Neuronal stem cell (in vitro differentiated cells): ENCODE results near the gene STXBP5L.
A peak's percentile ranks its signal among the peaks of the same experiment; 100 is the strongest.

Experiments used
- DNase-seq: peaks from one replicate; pipeline ENCODE4 v3.0.0-alpha.2; 2013; ENCODE audit warnings: low spot score
- H2AFZ ChIP-seq: one replicate; pipeline ENCODE4 v1.6.1; 2013; ENCODE audit warnings: mild to moderate bottlenecking, low read length, inconsistent platforms
- H2AK5ac ChIP-seq: 2 replicates; pipeline ENCODE4 v1.6.1; 2013; ENCODE audit warnings: low read depth, mild to moderate bottlenecking, inconsistent platforms, low read length, moderate library complexity, mixed read lengths
- H2BK120ac ChIP-seq: 2 replicates; pipeline ENCODE4 v1.6.1; 2013; ENCODE audit warnings: low read depth, mild to moderate bottlenecking, inconsistent platforms, low read length, moderate library complexity, mixed read lengths
- H2BK12ac ChIP-seq: one replicate; pipeline ENCODE4 v1.6.1; 2013; ENCODE audit warnings: low read length, inconsistent platforms
- H2BK15ac ChIP-seq: 2 replicates; pipeline ENCODE4 v1.6.1; 2013; ENCODE audit warnings: mild to moderate bottlenecking, low read length, inconsistent platforms, mixed read lengths
- H2BK5ac ChIP-seq: one replicate; pipeline ENCODE4 v1.6.1; 2013; ENCODE audit warnings: inconsistent platforms, mild to moderate bottlenecking, low read length, moderate library complexity
- H3K14ac ChIP-seq: one replicate; pipeline ENCODE4 v1.6.1; 2013; ENCODE audit warnings: low read length, inconsistent platforms
- H3K18ac ChIP-seq: 2 replicates; pipeline ENCODE4 v1.6.1; 2013; ENCODE audit warnings: low read length, inconsistent platforms
- H3K23ac ChIP-seq: 2 replicates; pipeline ENCODE4 v1.6.1; 2013; ENCODE audit warnings: low read depth, mild to moderate bottlenecking, mixed read lengths, low read length, inconsistent platforms; ENCODE audit not compliant: poor library complexity
- H3K27ac ChIP-seq: replicated peaks from 3 replicates; pipeline ENCODE4 v1.5.1; 2013; ENCODE audit warnings: low read length, inconsistent platforms
- H3K27me3 ChIP-seq, 3 experiments: 2 replicates each; pipeline ENCODE4 v1.6.1; 2013; ENCODE audit warnings: low read length in 3 of 3, mild to moderate bottlenecking in 2 of 3, inconsistent platforms in 1 of 3, low read depth in 1 of 3, mixed read lengths in 1 of 3, moderate library complexity in 1 of 3; ENCODE audit not compliant: control insufficient read depth in 3 of 3, insufficient read depth in 3 of 3
- H3K36me3 ChIP-seq, 2 donors: replicated peaks in 1 of 2; 2 replicates each; pipeline ENCODE4 v1.6.1; 2013; ENCODE audit warnings: low read length in 2 of 2; ENCODE audit not compliant: control insufficient read depth in 2 of 2, insufficient read depth in 2 of 2
- H3K4ac ChIP-seq: 2 replicates; pipeline ENCODE4 v1.6.1; 2013; ENCODE audit warnings: inconsistent platforms, mild to moderate bottlenecking, low read length, moderate library complexity
- H3K4me1 ChIP-seq, 2 donors: 1 replicate in 1 of 2; 2 replicates in 1 of 2; pipeline ENCODE4 v1.6.1; 2013; ENCODE audit warnings: low read length in 2 of 2, low read depth in 1 of 2; ENCODE audit not compliant: control insufficient read depth in 2 of 2, insufficient read depth in 1 of 2
- H3K4me2 ChIP-seq: one replicate; pipeline ENCODE4 v1.6.1; 2013; ENCODE audit warnings: mild to moderate bottlenecking, low read length, inconsistent platforms; ENCODE audit not compliant: insufficient read depth, poor library complexity, severe bottlenecking
- H3K4me3 ChIP-seq, 2 donors: 2 replicates each; pipeline ENCODE4 v1.5.1; 2013; ENCODE audit warnings: low read length in 2 of 2, mild to moderate bottlenecking in 2 of 2, inconsistent platforms in 1 of 2, moderate library complexity in 1 of 2
- H3K79me1 ChIP-seq: one replicate; pipeline ENCODE4 v1.6.1; 2013; ENCODE audit warnings: low read depth, mild to moderate bottlenecking, inconsistent platforms, low read length, moderate library complexity
- H3K9ac ChIP-seq: one replicate; pipeline ENCODE4 v1.6.1; 2013; ENCODE audit warnings: mild to moderate bottlenecking, low read depth, low read length, inconsistent platforms; ENCODE audit not compliant: poor library complexity
- H3K9me3 ChIP-seq, 2 donors: replicated peaks in 1 of 2; 2 replicates each; pipeline versions ENCODE3 to v1.6.1; 2013; ENCODE audit warnings: low read length in 2 of 2, mild to moderate bottlenecking in 2 of 2, inconsistent platforms in 1 of 2, low read depth in 1 of 2, mixed read lengths in 1 of 2, moderate library complexity in 1 of 2; ENCODE audit not compliant: control insufficient read depth in 2 of 2, insufficient read depth in 1 of 2
- H4K8ac ChIP-seq: one replicate; pipeline ENCODE4 v1.6.1; 2013; ENCODE audit warnings: low read depth, mild to moderate bottlenecking, inconsistent platforms, low read length, moderate library complexity
- H4K91ac ChIP-seq: one replicate; pipeline ENCODE4 v1.6.1; 2013; ENCODE audit warnings: low read length, low read depth, mild to moderate bottlenecking, inconsistent platforms; ENCODE audit not compliant: poor library complexity
- WGBS, 2 donors: extraction: QIAGEN DNeasy Blood & Tissue Kit; methylation state at CpG; one replicate each; pipeline ENCODE4 v1.1.7; 2013; ENCODE audit warnings: missing lambda C conversion rate in 2 of 2, mixed read lengths in 1 of 2; ENCODE audit not compliant: insufficient read length in 2 of 2, insufficient replicate concordance in 1 of 2; ENCODE audit errors: extremely low coverage in 2 of 2; 5-methylcytosine and 5-hydroxymethylcytosine counted together

The STXBP5L gene

GRCh38 chr3:120956143-120956542, 48.1 kb downstream of the STXBP5L start:
- Histone ChIP-seq H3K27me3 (no peaks in the 10 kb centered on the region), H2AFZ (no peak overlapping the region), H2BK5ac (no peak overlapping the region), H3K9me3 (no peaks in the 10 kb centered on the region), H2BK12ac (no peak overlapping the region), H3K36me3 (no peaks in the 10 kb centered on the region), H3K79me1 (no peaks in the 10 kb centered on the region), H2BK15ac (no peak overlapping the region), H3K4me2 (no peak overlapping the region), H2BK120ac (no peak overlapping the region), H3K27ac (no peak overlapping the region), H3K18ac (no peak overlapping the region), H4K8ac (no peak overlapping the region), H2AK5ac (no peak overlapping the region), H3K4me3 (no peak overlapping the region), H3K4ac (no peak overlapping the region), H3K4me1 (no peaks in the 10 kb centered on the region), H3K14ac (no peak overlapping the region), H3K23ac (no peak overlapping the region), H3K9ac (no peak overlapping the region), H4K91ac (no peak overlapping the region)
- no CpG with 5 or more reads among the region's 3 CpGs for WGBS, 2 donors
- DNase-seq = no peak

- no peak overlapping the region for H4K8ac ChIP-seq
- no CpG with 5 or more reads among the region's 3 CpGs for WGBS, 2 donors
Observed at GRCh38 chr3:120982608-120983320, 74.8 kb downstream of the STXBP5L start.

GRCh38 chr3:120983321-120983665, 75.3 kb downstream of the STXBP5L start:
- Histone ChIP-seq H3K4ac (no peak overlapping the region), H3K18ac (peak overlapping the region; percentile 77), H2BK15ac (peak overlapping the region; percentile 89), H3K14ac (no peak overlapping the region), H3K4me3 (no peak overlapping the region), H3K79me1 (no peaks in the 10 kb centered on the region), H3K27me3 (no peaks in the 10 kb centered on the region), H2BK5ac (no peak overlapping the region), H3K9me3 (peaks cover 2 to 4% of the 10 kb centered on the region in 2 donors), H2BK12ac (no peak overlapping the region), H3K4me2 (no peak overlapping the region), H3K23ac (peak overlapping the region; percentile 58), H2AK5ac (peak overlapping the region; percentile 77), H3K27ac (no peak overlapping the region), H2AFZ (peak overlapping the region; percentile 61), H3K36me3 (no peaks in the 10 kb centered on the region), H3K4me1 (peaks cover 2 to 4% of the 10 kb centered on the region in 2 donors), H4K91ac (no peak overlapping the region), H3K9ac (no peak overlapping the region), H2BK120ac (no peak overlapping the region), H4K8ac (no peak overlapping the region)
- no peak for DNase-seq
- WGBS, 2 donors = no CpG with 5 or more reads among the region's 1 CpG

More at GRCh38 chr3:120982608-120983320, 74.8 kb downstream of the STXBP5L start:
- H2BK12ac ChIP-seq = peak overlapping the region; percentile 60
- peaks cover 2 to 4% of the 10 kb centered on the region in 2 donors for H3K9me3 ChIP-seq
- H3K4ac ChIP-seq = no peak overlapping the region
- H3K4me3 ChIP-seq = no peak overlapping the region
- peak overlapping the region; percentile 77 for H3K18ac ChIP-seq
- no peak overlapping the region for H2AFZ ChIP-seq
- no peak overlapping the region for H2BK5ac ChIP-seq
- H3K36me3 ChIP-seq = no peaks in the 10 kb centered on the region
- no peak overlapping the region for H3K9ac ChIP-seq
- DNase-seq = no peak
- H3K79me1 ChIP-seq = no peaks in the 10 kb centered on the region
- H3K14ac ChIP-seq = no peak overlapping the region
- H2BK120ac ChIP-seq = no peak overlapping the region
- no peaks in the 10 kb centered on the region for H3K27me3 ChIP-seq
- H3K23ac ChIP-seq = peak overlapping the region; percentile 58
- H3K4me1 ChIP-seq = peaks cover 2 to 4% of the 10 kb centered on the region in 2 donors
- peak overlapping the region; percentile 77 for H2AK5ac ChIP-seq
- H4K91ac ChIP-seq = no peak overlapping the region
- no peak overlapping the region for H3K27ac ChIP-seq
- H3K4me2 ChIP-seq = no peak overlapping the region
- H2BK15ac ChIP-seq = peak overlapping the region; percentile 89

- no peak overlapping the region for H3K4me3 ChIP-seq
- H3K4me2 ChIP-seq = no peak overlapping the region
- H3K18ac ChIP-seq = no peak overlapping the region
- H3K36me3 ChIP-seq = no peaks in the 10 kb centered on the region
- H2AFZ ChIP-seq = peak overlapping the region; percentile 61
- no peak overlapping the region for H3K4ac ChIP-seq
- WGBS, 2 donors = no CpG with 5 or more reads among the region's 2 CpGs
- no peak overlapping the region for H3K23ac ChIP-seq
- H3K79me1 ChIP-seq = no peaks in the 10 kb centered on the region
- H3K4me1 ChIP-seq = peaks cover 2 to 4% of the 10 kb centered on the region in 2 donors
- H3K27ac ChIP-seq = no peak overlapping the region
- no peak overlapping the region for H2BK5ac ChIP-seq
- H4K91ac ChIP-seq = no peak overlapping the region
- no peak overlapping the region for H3K14ac ChIP-seq
- H3K9ac ChIP-seq = no peak overlapping the region
- H4K8ac ChIP-seq = no peak overlapping the region
- no peak overlapping the region for H2BK120ac ChIP-seq
- H3K9me3 ChIP-seq = peaks cover 2 to 6% of the 10 kb centered on the region in 2 donors
- no peak overlapping the region for H2AK5ac ChIP-seq
- H2BK15ac ChIP-seq = no peak overlapping the region
- no peak for DNase-seq
- H2BK12ac ChIP-seq = no peak overlapping the region
- no peaks in the 10 kb centered on the region for H3K27me3 ChIP-seq
Observed at GRCh38 chr3:120983841-120984240, 75.8 kb downstream of the STXBP5L start.
